Measurements from ENCODE around the gene PSMA3.

The PSMA3 gene

GRCh38 chr14:58272588-58273372 lies 28.1 kb downstream of the PSMA3 start:
- peak in 1 of 2 experiments; percentile 31 for DNase-seq

GRCh38 chr14:58274881-58275280 lies 30.2 kb downstream of the PSMA3 start:
- DNase-seq: no peak

- DNase-seq: no peak
Measured at GRCh38 chr14:58275527-58276190, 31.0 kb downstream of the PSMA3 start.

- DNase-seq: no peak
Measured at GRCh38 chr14:58276208-58276607, 31.6 kb downstream of the PSMA3 start.

- no peak for DNase-seq
Measured at GRCh38 chr14:58278177-58278576, 33.5 kb downstream of the PSMA3 start.

GRCh38 chr14:58280954-58281787 lies 36.5 kb downstream of the PSMA3 start:
- no peak for DNase-seq

GRCh38 chr14:58281969-58282368 lies 37.3 kb downstream of the PSMA3 start:
- DNase-seq: no peak

- no peak for DNase-seq
Measured at GRCh38 chr14:58282925-58283593, 38.4 kb downstream of the PSMA3 start.

- DNase-seq: no peak
Measured at GRCh38 chr14:58283730-58284129, 39.1 kb downstream of the PSMA3 start.

- no peak for DNase-seq
Measured at GRCh38 chr14:58285132-58285531, 40.5 kb downstream of the PSMA3 start.

- no peak for DNase-seq
Measured at GRCh38 chr14:58287607-58288042, 43.0 kb downstream of the PSMA3 start.

- no peak for DNase-seq
Measured at GRCh38 chr14:58288106-58288792, 43.6 kb downstream of the PSMA3 start.

GRCh38 chr14:58291646-58292045 lies 47.0 kb downstream of the PSMA3 start:
- no peak for DNase-seq

- DNase-seq: no peak
Measured at GRCh38 chr14:58292187-58292586, 47.5 kb downstream of the PSMA3 start.

- DNase-seq: no peak
Measured at GRCh38 chr14:58294201-58294600, 49.6 kb downstream of the PSMA3 start.

GRCh38 chr14:58296726-58297125 lies 52.1 kb downstream of the PSMA3 start:
- no peak for DNase-seq

GRCh38 chr14:58297412-58297761 lies 52.7 kb downstream of the PSMA3 start:
- peak in 1 of 2 experiments; percentile 83 for DNase-seq

GRCh38 chr14:58297762-58298476 lies 53.3 kb downstream of the PSMA3 start:
- DNase-seq: peak; percentile 100

- no peak for DNase-seq
Measured at GRCh38 chr14:58298477-58299400, 54.1 kb downstream of the PSMA3 start, which contains the start of gene ARID4A. Gene ARID4A, plus strand, starts transcription at chr14:58298555. Its CDS starts 1,300 bp downstream, at chr14:58299855.

Measured in NCI-H524 (cell line).